ENCODE measurements around the gene GPX7.

GPX7 gene

DNA sequence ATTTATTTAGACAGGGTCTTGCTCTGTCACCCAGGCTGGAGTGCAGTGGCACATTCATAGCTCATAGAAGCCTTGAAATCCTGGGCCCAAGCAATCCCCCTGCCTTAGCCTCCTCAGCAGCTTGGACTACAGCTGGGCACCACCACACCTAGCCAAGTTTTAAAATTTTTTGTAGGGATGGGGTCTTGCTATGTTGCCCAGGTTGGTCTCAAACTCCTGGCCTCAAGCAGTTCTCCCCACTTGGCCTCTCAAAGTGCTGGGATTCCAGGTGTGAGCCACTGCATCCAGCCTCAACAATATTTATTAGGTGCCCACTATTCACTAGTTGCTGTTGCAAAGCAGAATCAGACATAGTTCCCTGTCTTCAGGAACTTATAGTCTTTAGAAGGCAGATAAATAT lies 14.1 kb upstream of the GPX7 start:
- DNase-seq (ENCODE audit: low spot score): no peak

- no peak for DNase-seq (ENCODE audit: low spot score)
These were observed 13.6 kb upstream of the GPX7 start for GRCh38 chr1:52588535-52588934.

GRCh38 chr1:52590266-52590665 lies 11.9 kb upstream of the GPX7 start:
- peak; percentile 71 for DNase-seq (ENCODE audit: low spot score)

GRCh38 chr1:52592637-52593323 lies 9.4 kb upstream of the GPX7 start:
- no peak for DNase-seq (ENCODE audit: low spot score)

- DNase-seq (ENCODE audit: low spot score): no peak
These were observed 8.7 kb upstream of the GPX7 start for GRCh38 chr1:52593495-52593894.

DNA sequence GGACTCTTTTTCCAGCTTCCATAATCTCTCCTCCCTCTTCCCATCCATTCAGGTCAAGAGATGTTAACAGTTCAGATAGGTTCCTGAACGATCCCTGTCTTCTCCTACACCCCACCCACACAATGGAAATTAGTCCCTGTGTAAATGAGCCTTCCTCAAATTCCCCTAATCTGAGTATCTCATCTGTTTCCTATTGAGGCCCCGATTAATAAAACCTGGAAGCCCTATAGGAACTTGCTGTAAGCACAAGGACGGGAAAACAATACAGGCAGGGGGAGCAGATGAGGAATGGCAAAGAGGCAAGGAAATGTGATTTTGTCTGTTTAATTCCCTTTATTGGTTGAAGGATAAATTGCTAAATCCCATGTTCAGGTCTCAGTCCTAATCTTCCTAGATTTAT lies 7.1 kb upstream of the GPX7 start:
- no peak for DNase-seq (ENCODE audit: low spot score)

DNA sequence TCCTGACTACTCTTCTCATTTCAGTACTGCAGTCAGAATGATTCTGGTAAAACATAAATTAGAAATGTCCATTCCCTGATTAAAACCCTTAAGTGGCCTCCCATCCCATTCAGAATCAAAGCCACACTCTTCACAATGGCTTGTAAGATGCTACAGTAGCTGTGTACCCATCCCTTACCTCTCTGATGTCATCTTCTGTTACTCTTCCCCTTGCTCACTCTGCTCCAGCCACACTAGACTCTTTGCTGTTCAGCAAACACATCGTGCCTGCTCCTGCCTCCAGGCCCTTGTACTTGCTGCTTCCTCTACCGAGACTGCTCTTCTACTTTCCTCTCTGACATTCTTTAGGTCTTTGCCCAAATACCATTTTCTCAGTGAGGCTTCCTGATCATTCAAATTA lies 4.3 kb upstream of the GPX7 start:
- no peak for DNase-seq (ENCODE audit: low spot score)

DNA sequence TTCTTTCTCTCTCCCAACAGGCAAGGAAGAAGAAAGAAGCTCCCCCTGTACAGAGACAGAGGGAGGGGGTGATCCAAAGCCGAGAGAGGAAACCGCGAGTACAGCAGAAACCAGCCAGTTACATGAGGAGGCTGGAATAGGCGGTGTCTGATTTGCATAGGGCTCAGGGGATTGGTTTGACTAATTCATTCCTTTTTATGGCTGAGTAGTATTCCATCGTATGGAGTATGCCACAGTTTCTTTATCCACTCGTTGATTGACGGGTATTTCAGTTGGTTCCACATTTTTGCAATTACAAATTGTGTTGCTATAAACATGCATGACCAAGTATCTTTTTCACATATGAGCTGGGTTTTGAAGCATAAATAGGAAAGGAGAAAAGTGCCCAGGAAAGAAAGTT lies 3.4 kb upstream of the GPX7 start:
- DNase-seq (ENCODE audit: low spot score): no peak

GRCh38 chr1:52599236-52599635 lies 2.9 kb upstream of the GPX7 start:
- DNase-seq (ENCODE audit: low spot score): no peak

DNA sequence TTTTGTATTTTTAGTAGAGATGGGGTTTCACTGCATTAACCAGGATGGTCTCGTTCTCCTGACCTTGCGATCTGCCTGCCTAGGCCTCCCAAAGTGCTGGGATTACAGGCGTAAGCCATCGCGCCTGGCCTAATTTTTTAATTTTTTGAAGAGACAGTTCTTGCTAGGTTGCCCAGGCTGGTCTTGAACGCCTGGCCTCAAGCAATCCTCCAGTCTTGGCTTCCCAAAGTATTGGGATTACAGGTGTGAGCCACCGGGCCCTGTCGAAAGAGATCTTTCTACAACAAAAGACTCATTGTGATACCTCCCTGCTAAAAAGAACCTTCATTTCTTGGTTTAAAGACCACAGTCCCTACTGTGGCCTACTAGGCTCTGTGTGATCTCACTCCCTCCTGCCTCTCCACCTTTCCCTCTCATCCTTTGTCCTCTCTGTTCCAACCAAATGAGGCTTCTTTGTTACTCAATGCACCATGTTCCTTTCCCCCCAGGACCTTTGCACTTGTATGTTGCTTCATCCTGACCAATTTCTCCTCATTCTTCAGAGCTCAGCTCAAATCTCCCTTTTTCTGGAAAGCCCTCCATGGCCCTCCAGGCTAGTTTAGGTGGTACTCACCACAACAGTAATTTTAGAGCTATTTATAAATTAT lies 1.5 kb upstream of the GPX7 start:
- no peak for DNase-seq (ENCODE audit: low spot score)

DNA sequence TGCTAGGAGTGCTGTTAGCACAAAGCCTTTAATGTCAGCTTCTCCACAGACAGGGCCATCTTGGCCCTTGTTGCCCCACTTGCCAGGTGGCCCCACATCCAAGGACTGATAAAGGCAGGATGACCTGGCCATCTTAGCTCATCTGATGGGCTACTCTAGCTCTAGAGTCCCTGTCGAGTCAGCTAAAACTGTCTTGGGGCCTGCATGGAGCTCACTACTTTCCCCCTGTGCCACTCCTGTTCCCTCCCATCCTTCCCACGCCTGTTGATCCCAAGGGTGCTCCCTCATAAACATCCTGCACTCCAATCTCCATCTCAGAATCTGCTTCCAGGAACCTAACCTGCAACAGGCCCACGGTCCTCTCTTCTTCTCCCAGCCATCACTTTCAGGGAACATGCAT lies 652 bp upstream of the GPX7 start:
- no peak for DNase-seq (ENCODE audit: low spot score)

GRCh38 chr1:52602856-52603600 lies 857 bp downstream of the GPX7 start:
- no peak for DNase-seq (ENCODE audit: low spot score)

- no peak for DNase-seq (ENCODE audit: low spot score)
These were observed 1.5 kb downstream of the GPX7 start for GRCh38 chr1:52603630-52604029.

- no peak for DNase-seq (ENCODE audit: low spot score)
These were observed 2.0 kb downstream of the GPX7 start for GRCh38 chr1:52604063-52604770.

DNA sequence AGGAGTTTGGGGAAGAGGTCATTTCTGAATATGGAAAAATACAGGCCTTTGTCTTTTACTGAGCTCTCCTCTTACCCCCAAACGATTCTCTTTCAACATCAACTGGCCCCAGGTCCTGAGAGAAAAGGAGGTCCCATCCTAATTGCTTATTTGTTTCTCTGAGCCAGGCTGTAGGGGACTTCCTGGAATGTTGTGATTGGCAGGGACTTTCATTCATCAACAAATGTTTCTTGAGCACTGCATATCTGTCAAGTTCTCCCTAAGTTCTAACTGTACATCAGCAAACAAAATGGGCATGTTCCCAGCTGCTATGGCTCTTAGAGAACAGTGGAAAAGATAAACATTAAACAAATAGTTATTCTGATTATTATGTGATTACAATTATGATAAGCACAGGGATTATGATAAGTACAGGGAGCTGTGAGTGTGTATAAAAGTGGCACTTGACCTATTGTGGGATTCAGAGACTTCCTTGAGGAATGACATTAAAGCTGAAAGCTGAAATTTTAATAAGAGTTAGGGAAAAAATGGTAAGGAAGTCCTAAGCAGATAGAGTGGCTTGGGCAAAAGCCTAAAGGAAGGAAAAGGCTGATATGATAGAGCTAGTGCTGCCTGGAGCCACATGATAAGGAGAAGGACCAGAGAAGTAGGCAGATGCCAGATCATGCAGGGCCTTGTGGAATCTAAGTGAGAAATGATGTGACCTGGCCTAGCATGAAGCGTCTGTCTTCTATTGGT lies 11.6 kb downstream of the GPX7 start:
- no peak for DNase-seq (ENCODE audit: low spot score)

GRCh38 chr1:52614671-52615070 lies 12.5 kb downstream of the GPX7 start:
- DNase-seq (ENCODE audit: low spot score): no peak

GRCh38 chr1:52615489-52616042 lies 13.4 kb downstream of the GPX7 start:
- DNase-seq (ENCODE audit: low spot score): no peak

GRCh38 chr1:52621950-52622349 lies 19.8 kb downstream of the GPX7 start:
- DNase-seq (ENCODE audit: low spot score): no peak

DNA sequence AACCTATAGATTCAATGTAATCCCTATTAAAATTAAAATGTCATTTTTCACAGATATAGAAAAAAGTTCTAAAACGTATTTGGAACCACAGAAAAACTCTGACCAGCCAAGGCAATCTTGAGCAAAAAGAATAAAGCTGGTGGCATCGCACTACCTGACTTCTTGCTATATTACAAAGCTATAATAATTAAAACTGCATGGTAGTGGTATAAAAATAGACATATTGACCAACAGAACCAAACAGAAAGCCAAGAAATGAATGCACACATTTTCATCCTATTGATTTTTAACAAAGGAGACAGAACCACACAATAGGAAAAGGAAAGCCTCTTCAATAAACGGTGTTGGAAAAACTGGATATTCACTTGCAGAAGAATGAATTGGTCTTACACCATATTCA lies 21.6 kb downstream of the GPX7 start:
- no peak for DNase-seq (ENCODE audit: low spot score)

GRCh38 chr1:52627028-52627427 lies 24.9 kb downstream of the GPX7 start:
- DNase-seq (ENCODE audit: low spot score): no peak

DNA sequence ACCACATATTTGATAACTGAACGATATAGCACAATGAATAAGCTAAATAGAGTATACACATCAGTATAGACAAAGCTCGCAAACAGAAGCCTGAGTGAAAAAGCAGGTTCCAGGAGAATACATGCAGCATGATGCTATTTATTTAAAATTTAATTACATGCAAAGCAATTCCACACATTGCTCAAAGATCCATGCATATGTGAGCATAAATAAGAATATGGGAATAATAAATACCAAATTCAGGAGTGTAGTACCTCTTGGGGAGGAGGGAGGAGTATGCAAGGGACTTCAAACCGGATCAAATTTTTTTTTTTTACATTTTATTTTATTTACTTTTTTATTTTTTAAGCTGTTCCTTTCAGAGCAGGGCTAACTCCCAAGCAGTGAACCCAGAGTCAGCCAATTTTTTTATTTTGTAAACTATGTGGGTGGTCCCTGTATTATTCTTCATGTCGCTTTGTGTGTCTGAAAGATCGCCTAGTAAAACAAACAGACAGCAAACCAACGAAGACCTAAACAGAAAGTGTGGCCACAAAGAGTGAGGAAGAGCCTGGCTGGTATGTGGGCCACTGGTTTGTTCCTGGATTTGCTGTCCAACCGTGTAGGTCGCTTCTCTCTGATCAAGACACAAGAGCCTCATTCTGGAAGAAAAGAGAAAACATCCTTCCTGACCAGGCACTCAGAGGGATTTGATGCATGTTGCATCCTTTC lies 26.6 kb downstream of the GPX7 start:
- DNase-seq (ENCODE audit: low spot score): no peak

Measured in iPS-NIHi11 (cell line).